Body of pancreas (tissue), 4 donors: Measurements from ENCODE around the gene ADARB1.

Experiments
- CTCF ChIP-seq, 7 experiments: fragments of 450-650 bp in 4 of 7; fragments of 200-600 bp in 3 of 7; sonication (generic) in 3 of 7; IDR thresholded peaks; one replicate each; pipeline ENCODE4 v1.5.1; 2016 to 2019; ENCODE audit warnings: antibody characterized with exemption in 7 of 7
- POLR2A ChIP-seq, 3 donors: fragments of 450-650 bp; IDR thresholded peaks; one replicate each; pipeline ENCODE4 v1.6.1; 2016; ENCODE audit warnings: antibody characterized with exemption in 3 of 3, mild to moderate bottlenecking in 2 of 3

- TF ChIP-seq CTCF (IDR thresholded peaks at IDR 0.05) (no peak), POLR2A (IDR thresholded peaks at IDR 0.05) (no peak)
Measured at GRCh38 chr21:45120975-45121374, 46.6 kb downstream of the ADARB1 start.
